KMS-11 (cell line): ENCODE results near the gene ZSWIM4.

Experiments
- H2AFZ ChIP-seq: fragments of 200-600 bp; sonication (generic); 2 replicates; pipeline ENCODE4 v1.6.1; 2016; ENCODE audit warnings: antibody characterized with exemption, mixed run types, low read depth
- H3K27ac ChIP-seq: fragments of 200-600 bp; sonication (generic); 2 replicates; pipeline ENCODE4 v1.6.1; 2016; ENCODE audit warnings: mild to moderate bottlenecking, mixed run types
- H3K27me3 ChIP-seq: fragments of 200-600 bp; sonication (generic); 2 replicates; pipeline ENCODE4 v1.6.1; 2017; ENCODE audit warnings: mild to moderate bottlenecking, low read depth, mixed run types, moderate library complexity; ENCODE audit not compliant: insufficient read depth
- H3K36me3 ChIP-seq: fragments of 200-600 bp; sonication (generic); 2 replicates; pipeline ENCODE4 v1.6.1; 2017; ENCODE audit warnings: mild to moderate bottlenecking, mixed run types; ENCODE audit not compliant: insufficient read depth
- H3K4me1 ChIP-seq: fragments of 200-600 bp; sonication (generic); 2 replicates; pipeline ENCODE4 v1.6.1; 2016; ENCODE audit warnings: mild to moderate bottlenecking, low read depth, mixed run types; ENCODE audit not compliant: poor library complexity, severe bottlenecking
- H3K4me2 ChIP-seq: fragments of 200-600 bp; sonication (generic); 2 replicates; pipeline ENCODE4 v1.7.0; 2016; ENCODE audit warnings: mild to moderate bottlenecking, mixed run types
- H3K4me3 ChIP-seq: fragments of 200-600 bp; sonication (generic); IDR thresholded peaks from 2 replicates; pipeline ENCODE4 v1.6.1; 2017; ENCODE audit warnings: low read depth, low read length, mixed read lengths; ENCODE audit not compliant: insufficient read depth
- H3K79me2 ChIP-seq: fragments of 200-600 bp; sonication (generic); 2 replicates; pipeline ENCODE4 v1.6.1; 2016; ENCODE audit warnings: low read depth, mixed run types; ENCODE audit not compliant: insufficient read depth
- H3K9ac ChIP-seq: fragments of 200-600 bp; sonication (generic); 2 replicates; pipeline ENCODE4 v1.6.1; 2016; ENCODE audit warnings: mild to moderate bottlenecking, mixed run types
- H4K20me1 ChIP-seq: fragments of 200-600 bp; sonication (generic); 2 replicates; pipeline ENCODE4 v1.6.1; 2016; ENCODE audit warnings: mild to moderate bottlenecking, mixed run types; ENCODE audit not compliant: insufficient read depth
- CTCF ChIP-seq: fragments of 200-600 bp; sonication (generic); conservative IDR thresholded peaks from 2 replicates; pipeline ENCODE4 v1.6.1; 2017; ENCODE audit warnings: low read depth, mild to moderate bottlenecking, antibody characterized with exemption, low read length, moderate library complexity, mixed read lengths

Gene ZSWIM4

DNA sequence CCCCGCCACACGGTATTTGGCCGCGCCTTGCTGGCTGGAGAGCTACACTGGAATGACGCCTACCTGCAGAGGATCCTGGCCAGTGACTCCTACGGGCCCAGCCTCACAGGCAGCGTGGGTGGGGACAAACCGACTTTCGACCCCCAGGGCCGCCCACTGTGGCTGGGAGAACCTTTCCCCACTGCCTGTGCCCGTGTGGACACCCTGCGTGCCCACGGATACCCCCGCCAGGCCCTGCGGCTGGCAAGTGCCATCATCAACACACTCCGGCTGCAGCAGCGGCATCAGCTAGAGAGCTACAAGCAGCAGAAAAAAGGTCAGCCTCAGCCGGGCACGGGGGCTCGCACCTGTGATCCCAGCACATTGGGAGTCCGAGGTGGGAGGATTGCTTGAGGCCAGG is 19.3 kb downstream of the ZSWIM4 start:
- Histone ChIP-seq H3K4me1 (no peaks in the 10 kb centered on the region), H3K4me3 (no peak overlapping the region), H3K36me3 (no peaks in the 10 kb centered on the region), H3K27me3 (no peaks in the 10 kb centered on the region), H3K79me2 (no peaks in the 10 kb centered on the region), H3K9ac (no peak overlapping the region), H4K20me1 (no peaks in the 10 kb centered on the region), H3K4me2 (no peak overlapping the region), H3K27ac (no peak overlapping the region), H2AFZ (no peak overlapping the region)
- TF ChIP-seq CTCF, result no peak

DNA sequence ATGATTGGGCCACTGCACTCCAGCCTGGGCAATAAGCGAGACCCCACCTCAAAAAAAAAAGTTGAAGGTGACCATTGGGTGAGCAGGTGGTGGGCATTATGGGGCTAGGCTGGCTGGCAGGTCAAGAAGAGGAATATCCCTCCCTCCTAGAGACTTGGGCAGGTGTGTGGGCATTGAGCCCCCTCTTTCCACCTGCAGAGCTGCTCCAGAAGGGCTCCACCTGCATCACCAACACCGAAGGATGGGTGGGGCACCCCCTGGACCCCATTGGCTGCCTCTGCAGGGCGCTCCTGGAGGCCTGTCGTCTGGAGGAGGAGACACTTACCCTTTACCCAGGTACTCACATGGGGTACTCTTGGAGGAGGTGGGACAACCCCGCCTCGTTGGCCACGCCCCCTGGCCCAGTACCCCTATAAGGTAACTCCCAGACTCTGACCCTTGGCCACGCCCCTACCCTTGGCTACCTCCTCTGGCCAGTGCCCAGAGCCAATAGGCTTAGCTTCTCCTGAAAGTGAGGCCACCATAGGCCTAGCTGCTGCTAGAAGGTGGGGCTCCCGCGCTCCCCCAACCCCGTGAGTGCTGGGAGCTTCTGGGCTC is 21.9 kb downstream of the ZSWIM4 start:
- Histone ChIP-seq H3K27ac (peak overlapping the region; percentile 62), H2AFZ (no peak overlapping the region), H3K36me3 (no peaks in the 10 kb centered on the region), H3K4me3 (no peak overlapping the region), H3K4me1 (no peaks in the 10 kb centered on the region), H3K79me2 (no peaks in the 10 kb centered on the region), H3K27me3 (no peaks in the 10 kb centered on the region), H4K20me1 (no peaks in the 10 kb centered on the region), H3K9ac (peak overlapping the region; percentile 45; the same call in 1 of the 2 replicates), H3K4me2 (no peak overlapping the region)
- no peak for TF ChIP-seq CTCF

- no peaks in the 10 kb centered on the region for H4K20me1 ChIP-seq
- peak overlapping the region; percentile 45; the same call in 1 of the 2 replicates for H3K9ac ChIP-seq
- H3K27me3 ChIP-seq, result no peaks in the 10 kb centered on the region
- no peak for TF ChIP-seq CTCF
- H3K79me2 ChIP-seq, result no peaks in the 10 kb centered on the region
- H3K4me2 ChIP-seq, result no peak overlapping the region
- no peak overlapping the region for H3K4me3 ChIP-seq
- no peaks in the 10 kb centered on the region for H3K36me3 ChIP-seq
- H3K4me1 ChIP-seq, result no peaks in the 10 kb centered on the region
- peak overlapping the region; percentile 30; the same call in 1 of the 2 replicates for H2AFZ ChIP-seq
- H3K27ac ChIP-seq, result peak overlapping the region; percentile 62
These were observed 22.6 kb downstream of the ZSWIM4 start for GRCh38 chr19:13817615-13818371.

DNA sequence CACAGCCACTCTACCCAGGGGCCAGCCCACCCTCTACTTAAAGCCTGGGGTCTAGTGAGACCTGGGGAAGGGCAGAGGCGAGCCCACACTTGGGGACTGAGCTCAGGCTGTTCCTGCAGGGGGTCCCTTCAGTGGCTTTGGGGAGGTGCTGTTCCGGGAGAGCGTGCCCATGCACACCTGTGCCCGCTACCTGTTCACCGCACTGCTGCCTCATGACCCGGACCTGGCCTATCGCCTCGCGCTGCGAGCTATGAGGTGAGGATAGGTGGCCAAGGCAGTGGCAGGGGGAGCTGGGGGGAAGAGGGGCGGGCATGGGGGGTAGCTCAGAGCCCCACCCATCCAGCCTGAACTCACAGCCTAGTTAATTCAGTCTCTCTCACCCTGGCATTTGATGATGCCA is 24.0 kb downstream of the ZSWIM4 start:
- no peaks in the 10 kb centered on the region for H3K79me2 ChIP-seq
- H3K9ac ChIP-seq, result no peak overlapping the region
- no peak overlapping the region for H3K4me2 ChIP-seq
- H3K27ac ChIP-seq, result no peak overlapping the region
- H4K20me1 ChIP-seq, result no peaks in the 10 kb centered on the region
- H3K27me3 ChIP-seq, result no peaks in the 10 kb centered on the region
- H3K36me3 ChIP-seq, result no peaks in the 10 kb centered on the region
- H2AFZ ChIP-seq, result no peak overlapping the region
- no peak for TF ChIP-seq CTCF
- no peaks in the 10 kb centered on the region for H3K4me1 ChIP-seq
- no peak overlapping the region for H3K4me3 ChIP-seq
